ENCODE results near the gene TIMM44. TPM values are rescaled to one million over a fixed set of nuclear protein-coding genes. Genes with fewer than 3 reads are reported as not detected.

The TIMM44 gene
- total and polyA plus RNA-seq, 10 of the 15 experiments (the other 5 are each of a cell fraction or from before 2014, with no cell fraction given): 6.6 to 90.7 (median 57.6) TPM

GRCh38 chr19:7943444-7944176 is at the start of gene TIMM44 (continued):
- TF ChIP-seq ZNF274 (IDR thresholded peaks at IDR 0.05; ENCODE audit: insufficient read depth, insufficient read length) (no peak), BACH1 (IDR thresholded peaks at IDR 0.05; ENCODE audit: borderline replicate concordance) (0 out of 2 replicates have a peak, but pooled peaks have one; percentile 45), PBX3 (IDR thresholded peaks at IDR 0.05; ENCODE audit: insufficient replicate concordance, low read depth, low read length) (peak; percentile 76), USF1 (IDR thresholded peaks at IDR 0.05; ENCODE audit: borderline replicate concordance, extremely low read length, insufficient read depth, low read depth, low read length) (peak; percentile 73), POLR2AphosphoS2 (IDR thresholded peaks at IDR 0.05; ENCODE audit: low read depth, low read length) (peak; percentile 91; the same call in 1 of the 2 replicates), IKZF2 (IDR thresholded peaks at IDR 0.05) (no peak; a peak in 1 of 4 replicates), STAT3 (IDR thresholded peaks at IDR 0.05; ENCODE audit: low read depth, low read length) (no peak), TCF7 (IDR thresholded peaks at IDR 0.05; ENCODE audit: borderline replicate concordance) (no peak), ATF3 (IDR thresholded peaks at IDR 0.05; ENCODE audit: borderline replicate concordance, extremely low read depth, low read depth, low read length) (peak; percentile 59; the same call in 1 of the 2 replicates), BCL3 (IDR thresholded peaks at IDR 0.05; ENCODE audit: borderline replicate concordance, insufficient read depth, low read depth, low read length, poor library complexity, severe bottlenecking) (peak; percentile 84), KAT2A (conservative IDR thresholded peaks at IDR 0.05; ENCODE audit: control insufficient read depth, low read depth, low read length) (no peak), BCLAF1 (IDR thresholded peaks at IDR 0.05) (no peak), RBBP5 (conservative IDR thresholded peaks at IDR 0.05) (no peak), E4F1 (IDR thresholded peaks at IDR 0.05; ENCODE audit: borderline replicate concordance, partially characterized antibody) (no peak), USF2 (IDR thresholded peaks at IDR 0.05; ENCODE audit: borderline replicate concordance, low read depth, low read length) (no peak; the same call in 1 of the 2 replicates), TARDBP (IDR thresholded peaks at IDR 0.05; ENCODE audit: borderline replicate concordance) (no peak), RUNX3 (IDR thresholded peaks at IDR 0.05; ENCODE audit: low read length) (peak; percentile 75), POU2F2 (IDR thresholded peaks at IDR 0.05; ENCODE audit: borderline replicate concordance, low read depth, low read length) (no peak)

Measured in GM12878 (cell line).